Body of pancreas (tissue), 4 donors: ENCODE results near the gene WARS2.

Experiments
- POLR2A ChIP-seq, 3 donors: fragments of 450-650 bp; IDR thresholded peaks; one replicate each; pipeline ENCODE4 v1.6.1; 2016; ENCODE audit warnings: antibody characterized with exemption in 3 of 3, mild to moderate bottlenecking in 2 of 3
- TF ChIP-seq, protein P1 (sequence below), 7 experiments: fragments of 450-650 bp in 4 of 7; fragments of 200-600 bp in 3 of 7; sonication (generic) in 3 of 7; IDR thresholded peaks; one replicate each; pipeline ENCODE4 v1.5.1; 2016 to 2019; ENCODE audit warnings: antibody characterized with exemption in 7 of 7

DNA sequence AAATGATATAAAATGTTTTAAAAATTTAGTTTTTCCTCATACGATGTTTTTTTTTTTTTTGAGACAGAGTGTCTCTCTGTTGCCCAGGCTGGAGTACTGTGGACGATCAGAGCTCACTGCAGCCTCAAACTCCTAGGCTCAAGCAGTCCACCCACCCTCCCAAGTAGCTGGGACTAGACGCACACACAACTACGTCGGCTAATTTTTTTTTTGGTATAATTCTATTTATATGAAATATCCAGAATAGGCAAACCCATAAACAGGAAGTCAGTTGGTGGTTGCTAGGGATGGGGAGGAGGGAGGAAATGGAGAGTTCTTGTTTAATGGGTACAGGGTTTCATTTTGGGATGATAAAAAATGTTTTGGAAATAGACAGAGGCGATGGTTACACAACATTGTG lies 56.5 kb downstream of the WARS2 start:
- TF ChIP-seq, protein P1, sequence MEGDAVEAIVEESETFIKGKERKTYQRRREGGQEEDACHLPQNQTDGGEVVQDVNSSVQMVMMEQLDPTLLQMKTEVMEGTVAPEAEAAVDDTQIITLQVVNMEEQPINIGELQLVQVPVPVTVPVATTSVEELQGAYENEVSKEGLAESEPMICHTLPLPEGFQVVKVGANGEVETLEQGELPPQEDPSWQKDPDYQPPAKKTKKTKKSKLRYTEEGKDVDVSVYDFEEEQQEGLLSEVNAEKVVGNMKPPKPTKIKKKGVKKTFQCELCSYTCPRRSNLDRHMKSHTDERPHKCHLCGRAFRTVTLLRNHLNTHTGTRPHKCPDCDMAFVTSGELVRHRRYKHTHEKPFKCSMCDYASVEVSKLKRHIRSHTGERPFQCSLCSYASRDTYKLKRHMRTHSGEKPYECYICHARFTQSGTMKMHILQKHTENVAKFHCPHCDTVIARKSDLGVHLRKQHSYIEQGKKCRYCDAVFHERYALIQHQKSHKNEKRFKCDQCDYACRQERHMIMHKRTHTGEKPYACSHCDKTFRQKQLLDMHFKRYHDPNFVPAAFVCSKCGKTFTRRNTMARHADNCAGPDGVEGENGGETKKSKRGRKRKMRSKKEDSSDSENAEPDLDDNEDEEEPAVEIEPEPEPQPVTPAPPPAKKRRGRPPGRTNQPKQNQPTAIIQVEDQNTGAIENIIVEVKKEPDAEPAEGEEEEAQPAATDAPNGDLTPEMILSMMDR (IDR thresholded peaks at IDR 0.05), result no peak
- no peak for TF ChIP-seq POLR2A (IDR thresholded peaks at IDR 0.05)
